Right lobe of liver (tissue), 6 donors: ENCODE measurements around the gene BACH2. TPM values are rescaled to one million over a fixed set of nuclear protein-coding genes. Genes with fewer than 3 reads are reported as not detected.

Source experiments
- ATAC-seq, 4 donors: fragments of 200-7000 bp; cut with Tn5 transposase; one replicate each; pipeline ENCODE4 v1.9.1; 2020; ENCODE audit warnings: mild to moderate bottlenecking in 4 of 4, moderate library complexity in 4 of 4
- DNase-seq, 3 donors: peaks; one replicate each; pipeline ENCODE4 v3.0.0-alpha.2; 2020
- H3K27ac ChIP-seq, 3 donors: fragments of 200-600 bp; one replicate each; pipeline ENCODE4 v1.8.0; 2022
- H3K27me3 ChIP-seq, 2 donors: fragments of 200-600 bp; one replicate each; pipeline ENCODE4 v1.8.0; 2022
- H3K36me3 ChIP-seq, 4 donors: fragments of 200-600 bp; sonication (generic) in 1 of 4; one replicate each; pipeline versions ENCODE4 v1.5.1 to v1.8.0; 2017 to 2022; ENCODE audit warnings: control low read depth in 1 of 4
- H3K4me1 ChIP-seq, 4 donors: fragments of 200-600 bp; sonication (generic) in 1 of 4; one replicate each; pipeline versions ENCODE4 v1.5.1 to v1.8.0; 2017 to 2022; ENCODE audit warnings: control low read depth in 1 of 4
- H3K4me3 ChIP-seq, 3 donors: fragments of 200-600 bp; one replicate each; pipeline ENCODE4 v1.8.0; 2022
- H3K9me3 ChIP-seq, 4 donors: fragments of 200-600 bp; sonication (generic) in 1 of 4; one replicate each; pipeline versions ENCODE4 v1.5.1 to v1.8.0; 2017 to 2022; ENCODE audit warnings: control low read depth in 1 of 4
- POLR2A ChIP-seq: fragments of 450-650 bp; IDR thresholded peaks from one replicate; pipeline ENCODE4 v1.6.1; 2017; ENCODE audit warnings: antibody characterized with exemption, mild to moderate bottlenecking
- WGBS: methylation state at CpG from one replicate; pipeline ENCODE4 v1.1.6; 2018; ENCODE audit warnings: low coverage, low lambda C conversion rate; ENCODE audit not compliant: insufficient coverage; ENCODE audit errors: missing lambda C conversion rate; 5-methylcytosine and 5-hydroxymethylcytosine counted together
- intact Hi-C, 2 donors: fragments of 100-400 bp; cut with DNase I; formaldehyde crosslinking; loops; one replicate each; pipeline versions ENCODE4 v1.11.2 to v1.14.1; 2022
- total RNA-seq, 6 experiments: library from RNA; depleted of rRNA in 2 of 6; stranded (reverse); fragments of >200 nt in 2 of 6; fragmentation: NEBNext Ultra II Directional in 3 of 6; extraction: Animal tissue kit (Norgen Biotek cat#: 25700) in 3 of 6; gene quantifications; one replicate each; pipeline versions ENCODE4 v1.1.0 to v1.2.4, GENCODE V29; 2016 to 2023
- TF ChIP-seq, protein P1 (sequence below), 4 donors: fragments of 200-600 bp in 3 of 4; fragments of 450-650 bp in 1 of 4; IDR thresholded peaks; one replicate each; pipeline versions ENCODE4 v1.5.1 to v1.8.0; 2016 to 2022; ENCODE audit warnings: antibody characterized with exemption in 4 of 4, mild to moderate bottlenecking in 2 of 4
- donor health status: DM: no; HTN: yes; CAD: no.
- donor health status: DM: no; HTN: no; CAD: no.
- donor health status: DM: no; HTN: no; CAD: no.
- donor health status: DM: no; HTN: yes; CAD: no.
- donor health status: DM: no; HTN: yes; CAD: no.

Gene BACH2
- total RNA-seq, 6 experiments from 2014 or later: 2.6 to 12.6 (median 3.1) TPM

DNA sequence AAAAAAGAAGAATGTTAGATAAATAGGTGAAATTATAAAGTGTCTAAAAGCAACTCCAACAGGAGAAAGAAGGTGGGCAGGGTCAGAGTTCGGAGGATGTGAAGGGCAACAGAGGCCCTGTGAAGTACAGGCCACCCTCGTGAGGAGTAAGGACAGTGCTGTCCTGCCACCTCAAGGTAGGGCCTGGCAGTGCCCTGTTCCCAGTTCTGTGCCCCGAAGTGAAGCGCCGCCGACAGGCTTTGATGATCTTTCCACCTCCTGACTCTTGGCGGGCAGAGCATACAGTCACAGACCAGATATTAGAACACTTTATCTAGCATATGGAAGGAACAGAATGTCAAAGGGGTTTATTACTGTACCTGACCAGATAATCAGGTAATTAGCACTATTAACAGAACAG lies 326.6 kb downstream of the BACH2 start:
- no peak overlapping the region for H3K27ac ChIP-seq
- H3K4me3 ChIP-seq: no peak overlapping the region
- ATAC-seq (peak in 1 of 4 donors; percentile 34), DNase-seq (no peak)
- H3K4me1 ChIP-seq: no peaks in the 10 kb centered on the region
- H3K9me3 ChIP-seq: no peaks in the 10 kb centered on the region
- intact Hi-C loops: loop anchor here in 1 of 2 donors (10.0 kb wide), 1 partner anchor 425 kb away; no protein-coding TSS in a partner anchor
- no peaks in the 10 kb centered on the region for H3K36me3 ChIP-seq
- WGBS: 97% methylated on average over 5 of the region's 7 CpGs
- no peaks in the 10 kb centered on the region for H3K27me3 ChIP-seq
- TF ChIP-seq, protein P1, sequence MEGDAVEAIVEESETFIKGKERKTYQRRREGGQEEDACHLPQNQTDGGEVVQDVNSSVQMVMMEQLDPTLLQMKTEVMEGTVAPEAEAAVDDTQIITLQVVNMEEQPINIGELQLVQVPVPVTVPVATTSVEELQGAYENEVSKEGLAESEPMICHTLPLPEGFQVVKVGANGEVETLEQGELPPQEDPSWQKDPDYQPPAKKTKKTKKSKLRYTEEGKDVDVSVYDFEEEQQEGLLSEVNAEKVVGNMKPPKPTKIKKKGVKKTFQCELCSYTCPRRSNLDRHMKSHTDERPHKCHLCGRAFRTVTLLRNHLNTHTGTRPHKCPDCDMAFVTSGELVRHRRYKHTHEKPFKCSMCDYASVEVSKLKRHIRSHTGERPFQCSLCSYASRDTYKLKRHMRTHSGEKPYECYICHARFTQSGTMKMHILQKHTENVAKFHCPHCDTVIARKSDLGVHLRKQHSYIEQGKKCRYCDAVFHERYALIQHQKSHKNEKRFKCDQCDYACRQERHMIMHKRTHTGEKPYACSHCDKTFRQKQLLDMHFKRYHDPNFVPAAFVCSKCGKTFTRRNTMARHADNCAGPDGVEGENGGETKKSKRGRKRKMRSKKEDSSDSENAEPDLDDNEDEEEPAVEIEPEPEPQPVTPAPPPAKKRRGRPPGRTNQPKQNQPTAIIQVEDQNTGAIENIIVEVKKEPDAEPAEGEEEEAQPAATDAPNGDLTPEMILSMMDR (IDR thresholded peaks at IDR 0.05): no peak

DNA sequence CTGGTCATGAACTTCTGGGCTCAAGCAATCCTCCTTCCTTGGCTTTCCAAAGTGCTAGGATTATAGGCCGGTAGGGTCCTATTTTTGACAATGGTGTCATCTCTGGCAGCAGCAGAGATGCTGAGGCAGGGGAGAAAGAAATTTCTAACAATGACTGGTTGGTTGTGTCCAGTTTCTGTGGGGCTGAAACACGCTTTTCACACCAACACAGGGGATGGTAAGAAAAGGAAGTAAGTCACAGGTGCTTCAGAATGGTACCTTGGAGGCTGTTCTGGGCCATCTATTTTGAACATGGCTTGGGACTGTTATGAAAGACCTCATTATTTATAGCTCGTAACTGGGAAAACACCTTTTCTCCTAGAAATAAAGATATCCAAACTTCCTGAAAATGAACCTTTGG lies 329.7 kb downstream of the BACH2 start:
- TF ChIP-seq, protein P1 (IDR thresholded peaks at IDR 0.05): no peak
- no peak for TF ChIP-seq POLR2A
- no peaks in the 10 kb centered on the region for H3K4me1 ChIP-seq
- DNase-seq (no peak), ATAC-seq (no peak)
- no peak overlapping the region for H3K4me3 ChIP-seq
- no peaks in the 10 kb centered on the region for H3K27me3 ChIP-seq
- WGBS: 67% methylated on average over 2 of the region's 3 CpGs
- H3K36me3 ChIP-seq: no peaks in the 10 kb centered on the region
- no peaks in the 10 kb centered on the region for H3K9me3 ChIP-seq
- intact Hi-C loops: no loop called here
- no peak overlapping the region for H3K27ac ChIP-seq

DNA sequence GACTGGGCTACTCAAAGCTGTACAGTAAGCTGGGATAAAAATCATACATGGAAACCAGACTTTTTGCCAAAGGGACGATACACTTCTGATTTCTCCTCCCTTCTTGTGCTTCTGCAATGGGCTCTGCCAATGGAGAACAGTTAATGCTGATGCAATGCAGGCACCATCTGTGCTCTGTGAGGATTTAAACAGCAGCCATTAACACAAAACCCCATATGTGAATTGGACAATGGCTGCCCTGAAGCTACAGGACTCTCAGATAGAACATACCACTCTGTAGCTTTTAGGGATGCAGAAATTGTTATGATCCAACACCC lies 330.5 kb downstream of the BACH2 start:
- intact Hi-C loops: no loop called here
- Histone ChIP-seq H3K27me3 (no peaks in the 10 kb centered on the region), H3K4me1 (no peaks in the 10 kb centered on the region), H3K27ac (no peak overlapping the region), H3K36me3 (no peaks in the 10 kb centered on the region), H3K9me3 (no peaks in the 10 kb centered on the region), H3K4me3 (no peak overlapping the region)
- 78% methylated on average over 1 of the region's 1 CpG for WGBS
- DNase-seq: no peak
- ATAC-seq: no peak
- TF ChIP-seq, protein P1 (IDR thresholded peaks at IDR 0.05): no peak
- TF ChIP-seq POLR2A: no peak

DNA sequence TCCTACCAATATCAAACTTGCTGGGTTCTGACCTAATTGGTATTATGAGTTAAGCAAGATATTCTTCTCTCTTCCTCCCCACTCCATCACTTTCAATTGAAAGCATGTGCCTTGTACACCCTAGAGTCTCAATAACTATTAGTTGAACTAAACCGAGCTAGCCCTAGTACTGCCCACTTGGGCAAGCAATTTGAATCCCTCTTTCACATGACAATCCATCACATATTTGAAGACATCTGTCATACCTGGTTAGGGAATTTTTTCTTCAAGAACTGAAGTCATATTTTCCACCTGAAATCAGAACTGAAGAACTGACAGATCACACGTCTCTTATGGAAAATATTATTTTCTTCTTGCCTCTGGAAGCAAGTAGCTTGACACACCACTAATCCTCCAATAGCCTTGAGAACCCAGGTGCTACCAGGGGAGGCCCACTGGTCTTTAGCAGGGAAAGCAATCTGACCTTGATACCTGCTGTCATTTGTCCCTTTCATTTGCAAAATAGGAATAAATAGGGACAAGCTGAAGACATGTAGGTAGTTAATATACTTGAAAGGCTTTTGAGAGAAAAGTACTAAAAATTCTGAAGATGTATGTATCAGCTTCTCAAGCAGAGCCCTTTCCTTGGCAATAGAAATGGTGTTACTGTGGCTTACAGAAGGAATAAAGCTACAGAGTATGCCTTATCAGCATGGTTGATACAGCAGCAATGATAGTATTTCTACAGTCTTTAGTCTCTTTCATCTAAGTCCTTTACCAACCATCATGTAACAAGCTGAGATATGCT lies 331.0 kb downstream of the BACH2 start:
- H3K4me1 ChIP-seq: no peaks in the 10 kb centered on the region
- H3K27ac ChIP-seq: no peak overlapping the region
- TF ChIP-seq POLR2A: no peak
- TF ChIP-seq, protein P1 (IDR thresholded peaks at IDR 0.05): no peak
- no peak overlapping the region for H3K4me3 ChIP-seq
- DNase-seq (no peak), ATAC-seq (no peak)
- no peaks in the 10 kb centered on the region for H3K27me3 ChIP-seq
- H3K9me3 ChIP-seq: no peaks in the 10 kb centered on the region
- H3K36me3 ChIP-seq: no peaks in the 10 kb centered on the region
- WGBS: 91% methylated on average over 2 of the region's 2 CpGs
- intact Hi-C loops: no loop called here
